CD4-positive, alpha-beta T cell treated with Interleukin-15 for 4 hours (primary cell): ENCODE data around the gene TLCD5.

Source experiments
- DNase-seq: peaks from one replicate; pipeline ENCODE4 v3.0.0-alpha.2; 2020; ENCODE audit warnings: low spot score

TLCD5 gene

DNA sequence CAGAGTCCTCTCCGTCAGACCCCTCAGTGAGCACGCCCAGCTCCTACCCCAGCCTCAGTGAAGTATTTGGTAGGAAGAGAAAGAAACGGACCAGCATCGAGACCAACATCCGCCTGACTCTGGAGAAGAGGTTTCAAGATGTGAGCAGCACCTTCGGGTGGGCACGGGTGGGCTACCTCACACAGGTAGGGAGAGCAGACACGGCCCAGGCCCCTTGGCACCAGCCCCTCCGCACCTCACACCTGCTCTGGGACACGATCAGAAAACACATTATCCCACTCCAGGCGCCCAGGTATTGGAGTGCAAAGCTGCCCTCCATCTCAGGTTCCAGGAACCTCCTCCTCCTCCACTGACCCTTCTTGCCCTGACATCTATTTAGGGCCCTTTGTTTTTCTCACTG is 17.6 kb upstream of the TLCD5 start:
- no peak for DNase-seq

GRCh38 chr11:120308081-120308480 is 17.0 kb upstream of the TLCD5 start:
- DNase-seq: no peak

DNA sequence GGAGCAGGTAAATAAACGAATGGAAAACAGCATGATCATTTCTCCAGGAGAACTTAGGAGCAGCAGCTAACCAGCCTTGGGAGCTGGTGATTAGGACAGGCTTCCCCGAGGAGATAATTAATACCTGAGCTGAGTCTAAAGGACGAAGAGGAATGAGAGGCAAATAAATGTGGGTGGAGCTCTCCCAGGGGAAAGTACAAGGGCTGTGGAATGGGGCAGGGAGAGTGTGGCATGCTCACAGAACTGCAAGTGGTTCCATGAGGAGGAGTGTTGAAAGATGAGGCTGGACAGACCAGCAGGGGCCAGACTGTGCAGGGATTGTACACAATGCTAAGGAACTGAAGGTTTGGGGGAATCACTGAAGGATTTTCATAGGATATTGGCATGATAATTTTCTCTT is 14.2 kb upstream of the TLCD5 start:
- no peak for DNase-seq

DNA sequence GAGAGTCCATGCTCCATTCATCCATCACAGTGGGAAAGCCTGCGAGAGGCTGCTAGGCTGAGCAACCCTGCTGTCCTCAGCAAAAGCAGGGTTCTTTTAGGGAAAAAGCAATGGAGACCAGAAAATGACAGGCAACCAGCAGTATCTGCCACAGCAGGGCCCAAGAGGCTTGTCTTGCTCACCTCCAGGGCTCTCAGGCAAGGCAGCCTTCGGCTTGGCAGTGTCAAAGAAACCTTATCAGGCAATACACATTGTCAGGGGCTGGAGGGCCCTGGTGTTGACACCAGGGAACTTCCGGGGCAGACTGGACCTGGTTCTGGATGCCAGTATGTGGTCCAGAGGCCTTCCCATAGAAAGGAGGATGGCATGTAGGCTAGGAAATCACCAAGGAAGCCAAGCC is 10.2 kb upstream of the TLCD5 start:
- DNase-seq: no peak

DNA sequence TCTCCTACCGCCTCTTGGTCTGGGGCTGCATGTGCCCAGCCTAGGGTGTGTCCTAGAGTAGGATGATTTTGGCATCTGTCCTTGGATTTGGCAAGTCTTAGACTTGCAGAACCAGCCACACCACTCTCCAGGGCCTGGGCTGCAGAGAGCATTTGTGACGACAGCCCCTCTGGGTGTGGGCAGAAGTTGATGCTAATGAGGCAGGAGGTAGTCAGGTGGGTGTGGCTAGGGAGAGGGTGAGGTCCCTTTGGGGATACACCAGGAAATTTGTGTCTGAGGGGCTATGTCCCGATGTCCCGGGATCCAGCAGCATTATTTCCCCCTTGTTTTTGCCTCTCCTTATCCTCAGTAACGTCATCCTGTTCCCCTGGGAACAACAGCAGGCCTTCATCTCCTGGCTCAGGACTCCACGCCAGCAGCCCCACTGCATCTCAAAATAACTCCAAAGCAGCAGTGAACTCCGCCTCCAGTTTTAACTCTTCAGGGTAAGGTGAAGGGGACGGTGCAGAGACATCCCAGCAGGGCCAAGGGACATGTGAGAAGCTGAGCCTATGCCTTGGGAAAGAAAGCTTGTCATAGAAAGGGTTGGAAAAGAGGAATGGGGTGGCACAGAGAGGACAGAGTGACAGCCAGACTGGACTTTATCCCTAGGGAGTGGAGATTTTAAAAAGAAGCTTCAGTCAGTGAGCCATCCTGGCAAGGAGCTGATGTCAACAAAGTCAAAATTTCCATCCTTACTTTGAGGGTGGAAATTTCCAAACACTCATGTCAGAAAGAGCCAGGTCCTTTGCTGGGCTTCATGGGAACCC is 8.0 kb upstream of the TLCD5 start:
- no peak for DNase-seq

DNA sequence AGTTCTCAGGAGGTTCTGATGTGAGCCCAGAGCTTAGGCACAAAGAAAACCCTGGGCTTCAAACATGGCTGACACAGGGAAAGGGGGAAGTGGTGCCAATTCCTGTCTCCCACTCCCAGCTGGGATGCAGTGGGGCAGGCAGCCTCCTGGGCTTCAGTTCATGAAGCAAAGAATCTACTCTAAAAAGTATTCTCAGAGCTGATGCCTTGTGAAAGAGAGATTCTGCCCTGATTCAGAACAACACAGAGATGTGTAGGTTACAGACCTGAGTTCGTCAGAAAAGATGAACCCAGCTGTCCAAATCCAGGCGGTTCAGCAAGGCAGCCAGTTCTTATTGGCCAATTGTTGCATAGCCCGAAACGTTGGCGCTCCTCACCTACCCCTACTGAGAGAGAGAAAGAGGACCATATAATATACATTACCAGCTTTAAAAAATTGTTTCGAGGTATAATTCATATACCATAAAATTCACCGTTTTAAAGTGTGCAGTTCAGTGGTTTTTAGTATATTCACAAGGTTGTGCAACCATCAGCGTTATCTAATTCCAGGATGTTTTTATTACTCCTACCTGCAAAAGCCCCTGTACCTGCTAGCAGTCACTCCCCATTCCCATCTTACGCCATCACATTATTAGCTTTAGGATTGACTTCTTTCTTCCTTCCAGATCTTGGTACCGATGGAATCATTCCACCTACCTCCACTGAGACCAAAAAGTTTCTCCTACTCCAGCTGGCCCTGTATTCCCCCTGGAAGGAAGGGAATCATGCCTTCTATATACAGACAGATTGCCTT is 7.2 kb upstream of the TLCD5 start:
- DNase-seq: no peak

GRCh38 chr11:120318906-120319305 is 6.2 kb upstream of the TLCD5 start:
- DNase-seq: no peak

DNA sequence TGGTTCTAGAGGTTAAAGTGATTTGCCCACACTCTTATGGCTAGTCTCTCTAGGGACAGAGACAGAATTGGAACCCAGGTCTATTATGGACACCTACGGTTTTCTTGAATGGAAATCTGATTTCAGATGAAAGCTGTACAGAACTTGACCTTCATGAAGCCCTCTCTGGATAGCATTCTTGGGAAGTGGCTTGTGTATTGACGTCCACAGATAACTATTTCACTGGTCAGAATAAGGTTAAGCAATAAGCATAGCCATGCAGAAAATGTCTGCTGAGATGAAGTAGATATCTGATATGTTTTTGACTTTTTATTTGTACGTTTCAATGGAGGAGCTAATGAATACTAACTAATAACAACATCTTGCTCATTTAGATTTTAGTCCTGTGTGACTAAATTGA is 1.1 kb downstream of the TLCD5 start:
- no peak for DNase-seq

- no peak for DNase-seq
These were observed 1.8 kb downstream of the TLCD5 start for GRCh38 chr11:120326845-120327281.

DNA sequence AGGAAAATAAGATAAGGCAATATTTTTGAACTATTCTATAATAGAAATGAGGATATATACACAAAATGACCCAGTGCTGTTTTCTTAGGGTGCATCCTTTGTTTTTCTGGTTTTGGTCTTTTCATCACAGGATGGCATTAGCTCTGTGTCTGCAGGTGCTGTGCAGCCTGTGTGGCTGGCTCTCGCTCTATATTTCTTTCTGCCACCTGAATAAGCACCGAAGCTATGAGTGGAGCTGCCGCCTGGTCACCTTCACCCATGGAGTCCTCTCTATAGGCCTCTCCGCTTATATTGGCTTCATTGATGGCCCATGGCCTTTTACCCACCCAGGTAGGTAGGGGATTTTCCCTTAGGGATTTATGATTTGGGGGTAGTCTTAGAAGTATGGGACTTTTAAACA is 2.2 kb downstream of the TLCD5 start:
- no peak for DNase-seq

GRCh38 chr11:120329556-120329955 is 4.5 kb downstream of the TLCD5 start:
- DNase-seq: no peak

DNA sequence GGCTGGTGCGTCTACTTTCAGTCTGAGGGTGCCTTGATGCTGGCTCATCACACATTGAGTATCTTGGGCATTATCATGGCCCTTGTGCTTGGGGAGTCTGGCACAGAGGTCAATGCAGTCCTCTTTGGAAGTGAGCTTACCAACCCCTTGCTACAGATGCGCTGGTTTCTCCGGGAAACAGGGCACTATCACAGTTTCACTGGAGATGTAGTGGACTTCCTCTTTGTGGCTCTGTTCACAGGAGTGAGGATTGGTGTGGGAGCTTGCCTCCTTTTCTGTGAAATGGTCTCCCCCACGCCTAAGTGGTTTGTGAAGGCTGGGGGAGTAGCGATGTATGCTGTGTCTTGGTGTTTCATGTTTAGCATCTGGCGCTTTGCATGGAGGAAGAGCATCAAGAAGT is 4.9 kb downstream of the TLCD5 start:
- DNase-seq: no peak

- no peak for DNase-seq
These were observed 6.3 kb downstream of the TLCD5 start for GRCh38 chr11:120331301-120331996.

DNA sequence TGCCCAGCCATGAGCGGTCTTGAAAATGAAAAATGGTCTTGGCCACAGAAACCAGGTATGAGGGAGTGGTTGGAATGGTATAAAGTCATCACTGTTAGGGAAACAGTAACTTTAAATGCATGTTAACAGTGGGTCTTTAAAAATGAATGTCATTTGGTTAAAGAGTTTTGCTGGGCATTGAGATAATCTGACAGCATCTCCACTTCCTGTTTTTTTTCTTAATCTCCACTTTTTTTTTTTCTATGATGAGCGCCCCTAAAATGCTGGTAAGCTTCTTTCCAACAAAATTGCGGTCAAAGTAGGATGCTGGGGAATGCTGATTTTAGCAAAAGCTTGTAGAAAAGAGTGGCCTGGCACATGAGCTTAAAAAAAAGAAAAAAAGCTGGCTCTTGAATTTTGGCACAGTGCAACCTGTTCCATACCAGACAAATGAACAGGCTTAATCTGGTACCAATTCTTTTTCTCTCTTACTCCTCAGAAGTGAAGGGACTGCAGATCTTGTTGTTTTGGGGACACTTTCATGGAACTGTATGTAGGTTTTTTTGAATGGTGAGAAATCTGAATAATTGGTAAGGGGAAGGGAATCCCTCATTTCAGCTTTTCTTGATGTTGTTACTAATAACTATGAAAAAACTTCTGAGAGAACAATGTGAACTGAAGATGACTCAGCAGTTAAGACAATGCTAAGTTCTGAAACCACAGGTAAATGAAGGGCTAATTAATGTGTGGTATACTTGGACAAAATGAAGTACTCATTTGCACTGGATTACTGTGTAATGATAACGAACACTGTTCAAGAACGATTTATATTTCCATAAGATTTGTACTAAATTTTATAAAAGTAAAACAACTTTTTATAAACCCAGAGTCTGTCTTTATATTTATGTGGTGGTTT is 8.0 kb downstream of the TLCD5 start:
- no peak for DNase-seq

DNA sequence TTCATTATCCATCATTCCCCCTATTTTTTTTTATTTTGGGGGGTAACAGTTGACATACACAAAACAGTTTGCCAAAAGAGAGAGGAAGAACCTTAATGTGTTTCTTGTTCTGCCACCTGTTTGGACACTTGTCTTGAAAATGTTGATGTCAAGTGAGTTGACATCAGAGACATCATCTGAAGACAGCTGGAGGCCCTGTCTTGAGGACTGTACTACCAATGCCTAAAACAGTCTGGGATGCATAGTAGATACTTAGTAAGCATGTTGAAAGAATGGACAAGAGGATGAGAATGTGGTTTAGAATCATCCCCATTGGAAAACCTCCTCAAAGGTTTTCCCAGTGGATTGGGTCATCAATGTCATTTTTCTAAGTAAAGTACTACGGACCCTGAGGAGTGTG is 8.7 kb downstream of the TLCD5 start:
- no peak for DNase-seq

DNA sequence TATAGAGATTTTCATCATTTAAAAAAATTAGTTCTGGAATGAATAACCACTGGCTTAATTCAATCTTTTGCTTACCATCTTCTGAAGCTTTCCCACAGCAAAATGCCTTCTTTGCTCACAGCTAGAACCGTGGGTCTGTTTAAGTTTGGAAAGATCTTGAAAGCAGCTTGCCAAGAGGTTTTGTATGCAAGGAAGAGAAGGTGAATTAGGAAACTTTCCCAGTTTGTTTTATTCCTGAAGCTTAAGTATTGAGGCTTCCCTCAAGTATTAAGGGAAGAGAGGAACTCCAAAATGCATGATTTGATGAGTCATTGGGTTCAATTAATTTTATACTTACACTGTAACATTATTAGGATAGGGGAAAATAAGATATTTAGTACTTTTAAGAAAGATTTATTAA is 9.2 kb downstream of the TLCD5 start:
- no peak for DNase-seq

GRCh38 chr11:120334894-120335462 is 9.9 kb downstream of the TLCD5 start:
- peak; percentile 76 for DNase-seq

DNA sequence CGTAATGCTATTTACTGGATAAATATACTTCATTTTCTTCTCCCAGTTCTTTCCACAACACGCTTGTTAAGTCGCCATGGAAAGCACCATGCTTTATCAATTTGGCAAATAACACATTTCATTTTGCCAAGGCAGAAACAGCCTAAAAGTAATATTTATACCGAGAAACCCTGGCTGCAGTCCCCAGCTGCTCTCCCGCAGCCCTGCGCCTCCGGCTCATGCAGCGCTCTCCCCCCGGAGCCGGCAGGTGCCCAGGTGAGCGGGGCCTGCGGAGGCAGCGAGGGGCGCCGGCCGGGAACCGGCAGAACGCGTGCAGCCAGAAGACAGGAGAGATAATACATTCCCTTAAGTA is 10.4 kb downstream of the TLCD5 start:
- DNase-seq: no peak

GRCh38 chr11:120335908-120336640 is 11.0 kb downstream of the TLCD5 start, which contains the start of gene ARHGEF12:
Gene ARHGEF12 (plus strand): TSS chr11:120336413. CDS start chr11:120337244, 831 bp downstream.
- peak; percentile 74 for DNase-seq

DNA sequence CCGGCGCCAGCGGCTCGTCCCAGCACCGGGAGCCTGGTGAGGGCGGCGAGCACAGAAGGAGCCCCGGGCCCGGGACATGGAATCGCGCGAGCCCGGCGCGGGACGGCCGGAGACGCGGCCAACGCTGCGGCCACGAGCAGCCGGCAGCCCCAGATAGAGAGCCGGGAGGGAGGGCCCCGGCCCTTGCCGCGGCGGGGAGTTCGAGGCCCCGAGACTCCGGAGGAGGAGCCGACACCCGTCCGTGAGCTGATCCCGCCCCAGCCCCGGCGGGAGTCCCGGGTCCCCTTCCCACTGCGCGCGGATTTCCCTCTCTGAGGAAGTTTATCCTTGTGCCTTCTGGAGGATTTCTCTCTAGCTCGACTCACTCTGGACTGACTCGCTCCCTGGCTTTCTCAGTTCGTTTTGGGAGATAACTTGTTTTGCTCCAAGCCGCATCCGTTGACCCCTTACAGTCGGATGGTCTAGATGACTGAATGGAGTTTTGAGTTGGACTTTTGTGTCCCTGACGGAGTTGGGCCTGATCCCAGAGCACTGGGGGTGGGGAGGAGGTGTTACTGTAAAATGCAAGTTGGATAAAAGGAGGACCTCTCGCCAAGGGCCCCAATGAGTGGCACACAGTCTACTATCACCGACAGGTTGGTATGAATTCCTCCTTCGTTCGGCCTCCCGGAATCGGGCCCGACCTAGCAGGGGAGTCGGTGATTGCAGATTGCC is 11.7 kb downstream of the TLCD5 start:
- DNase-seq: no peak
